Fibroblast of pulmonary artery (primary cell): ENCODE measurements around the gene PRM3.

Experiments used
- DNase-seq: peaks from one replicate; pipeline ENCODE4 v3.0.0-alpha.2; 2010; ENCODE audit warnings: low read depth
- H3K4me3 ChIP-seq: replicated peaks from 2 replicates; pipeline ENCODE4 v1.5.1; 2011; ENCODE audit warnings: low read depth, mild to moderate bottlenecking, control low read depth, low read length, moderate library complexity
- TF ChIP-seq, protein P1 (sequence below): IDR thresholded peaks from 2 replicates; pipeline ENCODE4 v1.5.1; 2011; ENCODE audit warnings: mild to moderate bottlenecking, control low read depth, low read length, inconsistent platforms; ENCODE audit errors: missing control alignments

PRM3 gene

DNA sequence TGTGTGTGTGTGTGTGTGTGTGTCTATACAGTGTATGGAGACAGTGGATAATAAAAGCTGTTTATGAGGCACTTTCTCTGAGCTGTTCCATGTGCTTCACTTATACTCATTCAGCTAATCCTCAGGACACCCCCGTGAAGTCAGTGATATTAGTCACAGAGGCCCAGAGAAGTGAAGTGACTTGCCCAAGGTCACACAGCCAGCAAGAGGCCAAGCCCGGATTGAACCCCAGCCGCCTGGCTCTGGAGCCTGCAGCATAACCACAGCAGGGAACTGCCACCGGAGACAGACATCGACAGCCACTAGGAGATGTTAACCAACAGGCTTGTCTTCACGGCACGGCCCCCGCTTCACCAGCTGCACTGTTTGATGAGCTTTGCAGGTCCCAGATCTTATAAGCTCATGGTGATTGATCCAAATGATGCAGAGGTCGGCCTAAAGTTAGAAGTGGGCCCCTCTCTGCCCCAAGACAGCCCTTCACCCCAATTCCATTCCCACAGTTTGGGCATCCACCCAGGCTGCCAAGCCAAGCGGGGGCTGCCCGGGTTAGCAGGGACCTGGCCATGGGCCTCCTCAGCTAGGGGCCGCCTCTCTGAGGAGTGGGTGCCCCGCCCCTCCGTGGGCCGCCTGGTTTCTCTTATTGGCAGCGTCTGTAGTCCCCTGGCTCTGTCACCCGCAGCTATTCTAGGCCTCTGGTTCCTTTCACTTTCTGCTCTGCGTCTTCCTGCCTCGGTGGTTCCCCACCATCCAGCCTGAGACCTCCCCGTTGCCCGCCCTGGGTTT is 48.3 kb downstream of the PRM3 start:
- TF ChIP-seq, protein P1, sequence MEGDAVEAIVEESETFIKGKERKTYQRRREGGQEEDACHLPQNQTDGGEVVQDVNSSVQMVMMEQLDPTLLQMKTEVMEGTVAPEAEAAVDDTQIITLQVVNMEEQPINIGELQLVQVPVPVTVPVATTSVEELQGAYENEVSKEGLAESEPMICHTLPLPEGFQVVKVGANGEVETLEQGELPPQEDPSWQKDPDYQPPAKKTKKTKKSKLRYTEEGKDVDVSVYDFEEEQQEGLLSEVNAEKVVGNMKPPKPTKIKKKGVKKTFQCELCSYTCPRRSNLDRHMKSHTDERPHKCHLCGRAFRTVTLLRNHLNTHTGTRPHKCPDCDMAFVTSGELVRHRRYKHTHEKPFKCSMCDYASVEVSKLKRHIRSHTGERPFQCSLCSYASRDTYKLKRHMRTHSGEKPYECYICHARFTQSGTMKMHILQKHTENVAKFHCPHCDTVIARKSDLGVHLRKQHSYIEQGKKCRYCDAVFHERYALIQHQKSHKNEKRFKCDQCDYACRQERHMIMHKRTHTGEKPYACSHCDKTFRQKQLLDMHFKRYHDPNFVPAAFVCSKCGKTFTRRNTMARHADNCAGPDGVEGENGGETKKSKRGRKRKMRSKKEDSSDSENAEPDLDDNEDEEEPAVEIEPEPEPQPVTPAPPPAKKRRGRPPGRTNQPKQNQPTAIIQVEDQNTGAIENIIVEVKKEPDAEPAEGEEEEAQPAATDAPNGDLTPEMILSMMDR: no peak
- H3K4me3 ChIP-seq: no peak overlapping the region
- DNase-seq: no peak

DNA sequence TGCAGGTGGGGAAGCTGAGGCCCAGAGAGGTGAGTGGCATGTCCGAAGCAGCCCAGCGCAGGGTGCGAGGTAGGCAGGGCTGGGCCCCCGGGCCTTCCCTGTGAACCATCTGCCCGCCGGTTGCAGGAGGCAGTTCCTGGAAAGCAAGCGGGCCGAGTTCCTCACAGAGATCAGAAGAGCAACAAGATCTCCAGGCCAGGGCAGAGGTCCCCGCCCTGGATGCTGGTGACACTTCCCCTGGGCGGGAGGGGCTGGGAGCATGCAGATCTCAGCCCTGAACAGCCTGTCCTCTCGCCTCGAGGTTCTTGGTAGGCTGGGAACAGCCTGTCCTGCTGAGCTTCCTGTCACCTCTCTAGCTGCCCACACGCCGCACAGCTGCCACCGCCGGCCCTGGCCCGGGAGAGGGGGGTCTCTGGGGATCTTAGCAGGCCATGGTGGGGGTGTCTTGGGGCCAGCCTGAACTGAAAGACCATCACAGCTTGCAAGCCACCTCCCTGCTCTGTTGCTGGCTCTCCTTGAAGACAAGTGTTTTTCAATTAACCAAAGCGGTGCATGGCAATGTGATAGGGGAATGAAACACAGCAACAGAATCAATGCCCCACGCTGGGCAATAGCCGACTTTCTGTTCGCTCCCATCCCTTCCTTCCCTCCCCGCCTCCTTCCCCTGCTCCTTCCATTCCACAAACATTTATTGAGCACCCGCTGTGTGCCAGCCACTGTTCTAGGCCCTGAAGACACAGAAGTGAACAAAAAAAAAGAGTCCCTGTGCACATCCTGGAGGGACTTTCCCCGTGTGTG is 49.1 kb downstream of the PRM3 start:
- no peak for DNase-seq

More for the DNA sequence above, 49.1 kb downstream of the PRM3 start:
- no peak overlapping the region for H3K4me3 ChIP-seq
- TF ChIP-seq, protein P1: no peak
